C4-2B (cell line): ENCODE results near the gene RIT2.

Source experiments
- H3K27ac ChIP-seq: fragments of 450-650 bp; 2 replicates; pipeline ENCODE4 v1.5.1; 2017
- ZFX ChIP-seq: fragments of 450-650 bp; IDR thresholded peaks from 2 replicates; pipeline ENCODE4 v1.6.1; 2017
- TF ChIP-seq, protein P1 (sequence below): fragments of 450-650 bp; conservative IDR thresholded peaks from 2 replicates; pipeline ENCODE4 v1.5.1; 2017; ENCODE audit warnings: mild to moderate bottlenecking

Gene RIT2

DNA sequence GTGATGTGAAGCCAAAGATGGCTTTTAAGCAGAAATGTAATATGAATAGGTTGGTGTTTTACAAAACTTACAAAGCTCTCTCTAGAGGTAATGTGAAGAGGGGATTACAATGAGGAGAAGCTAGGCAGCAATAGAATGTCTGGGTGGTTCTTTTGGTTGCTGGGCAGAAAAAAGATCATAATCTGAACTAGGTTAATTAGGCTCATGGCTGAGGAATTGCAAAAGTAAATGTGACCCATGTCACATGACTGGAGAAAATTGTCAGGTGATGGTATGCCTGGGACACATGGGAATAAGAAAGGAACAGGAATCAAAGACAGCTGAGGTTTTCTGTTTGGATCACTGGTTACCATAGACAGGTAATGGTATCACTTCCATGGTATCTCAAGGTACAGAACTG, 7.5 kb upstream of the RIT2 start:
- TF ChIP-seq, protein P1, sequence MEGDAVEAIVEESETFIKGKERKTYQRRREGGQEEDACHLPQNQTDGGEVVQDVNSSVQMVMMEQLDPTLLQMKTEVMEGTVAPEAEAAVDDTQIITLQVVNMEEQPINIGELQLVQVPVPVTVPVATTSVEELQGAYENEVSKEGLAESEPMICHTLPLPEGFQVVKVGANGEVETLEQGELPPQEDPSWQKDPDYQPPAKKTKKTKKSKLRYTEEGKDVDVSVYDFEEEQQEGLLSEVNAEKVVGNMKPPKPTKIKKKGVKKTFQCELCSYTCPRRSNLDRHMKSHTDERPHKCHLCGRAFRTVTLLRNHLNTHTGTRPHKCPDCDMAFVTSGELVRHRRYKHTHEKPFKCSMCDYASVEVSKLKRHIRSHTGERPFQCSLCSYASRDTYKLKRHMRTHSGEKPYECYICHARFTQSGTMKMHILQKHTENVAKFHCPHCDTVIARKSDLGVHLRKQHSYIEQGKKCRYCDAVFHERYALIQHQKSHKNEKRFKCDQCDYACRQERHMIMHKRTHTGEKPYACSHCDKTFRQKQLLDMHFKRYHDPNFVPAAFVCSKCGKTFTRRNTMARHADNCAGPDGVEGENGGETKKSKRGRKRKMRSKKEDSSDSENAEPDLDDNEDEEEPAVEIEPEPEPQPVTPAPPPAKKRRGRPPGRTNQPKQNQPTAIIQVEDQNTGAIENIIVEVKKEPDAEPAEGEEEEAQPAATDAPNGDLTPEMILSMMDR = no peak
- TF ChIP-seq ZFX = no peak

GRCh38 chr18:43116699-43117294, 1.3 kb upstream of the RIT2 start:
- no peak overlapping the region for H3K27ac ChIP-seq
- TF ChIP-seq, protein P1 = no peak
- no peak for TF ChIP-seq ZFX

More for the DNA sequence above, 7.5 kb upstream of the RIT2 start:
- H3K27ac ChIP-seq = no peak overlapping the region

DNA sequence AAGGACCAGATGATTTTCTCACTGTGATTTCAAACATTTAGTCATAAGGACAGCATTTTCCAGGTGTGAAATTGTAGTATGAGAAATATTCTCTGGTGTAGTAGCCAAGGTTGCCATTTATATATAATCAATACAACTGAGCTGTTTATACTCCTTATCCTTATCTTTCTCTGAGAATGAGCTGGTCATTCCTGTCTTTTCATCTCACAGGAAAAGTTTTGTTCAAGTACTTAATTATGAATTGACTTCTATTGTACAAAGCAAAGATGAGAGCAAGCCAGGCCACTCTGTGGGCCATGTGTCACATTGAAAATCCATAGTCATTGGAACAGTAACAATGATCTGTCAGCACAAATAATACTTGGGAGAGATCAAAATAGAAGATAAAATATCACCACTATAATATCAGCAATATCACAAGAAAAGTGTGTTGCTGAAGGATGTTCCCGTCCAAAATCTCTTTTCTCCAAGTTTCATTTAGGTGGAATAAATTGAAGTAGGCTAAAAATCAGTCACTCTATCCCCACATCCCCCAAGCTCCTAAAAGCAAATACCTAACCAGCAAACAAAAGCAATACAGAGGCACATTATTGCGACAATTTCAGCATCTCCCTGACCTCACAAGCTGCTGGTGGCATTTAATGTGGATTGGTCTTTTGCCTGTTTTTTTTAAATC, 2.1 kb downstream of the RIT2 start:
- TF ChIP-seq, protein P1 = no peak
- TF ChIP-seq ZFX = no peak
- H3K27ac ChIP-seq = no peak overlapping the region

GRCh38 chr18:43108882-43109281, 6.6 kb downstream of the RIT2 start:
- TF ChIP-seq ZFX = no peak
- TF ChIP-seq, protein P1 = no peak
- no peak overlapping the region for H3K27ac ChIP-seq

DNA sequence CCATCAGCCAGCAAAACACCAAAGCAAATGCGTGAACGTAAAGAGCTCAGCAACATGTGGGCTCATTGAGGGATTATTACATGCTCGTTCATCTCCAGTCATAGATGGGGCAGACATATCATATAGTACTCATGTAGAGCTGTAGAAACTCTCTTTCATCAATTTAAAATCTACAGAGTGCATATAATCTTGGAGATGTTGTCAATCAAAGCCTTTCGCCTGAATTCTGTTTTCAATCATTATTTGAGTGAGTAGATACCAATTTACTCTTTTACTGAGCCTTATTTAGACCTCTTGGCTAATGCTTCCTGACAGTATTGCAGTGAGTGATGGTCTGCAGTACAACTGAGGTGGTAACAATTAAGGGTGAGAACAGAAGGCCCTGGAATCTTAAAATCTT, 7.0 kb downstream of the RIT2 start:
- TF ChIP-seq, protein P1 = no peak
- no peak for TF ChIP-seq ZFX
- H3K27ac ChIP-seq = no peak overlapping the region

- TF ChIP-seq ZFX = no peak
- TF ChIP-seq, protein P1 = no peak
- no peak overlapping the region for H3K27ac ChIP-seq
Measured at GRCh38 chr18:43093646-43094045, 21.8 kb downstream of the RIT2 start.

DNA sequence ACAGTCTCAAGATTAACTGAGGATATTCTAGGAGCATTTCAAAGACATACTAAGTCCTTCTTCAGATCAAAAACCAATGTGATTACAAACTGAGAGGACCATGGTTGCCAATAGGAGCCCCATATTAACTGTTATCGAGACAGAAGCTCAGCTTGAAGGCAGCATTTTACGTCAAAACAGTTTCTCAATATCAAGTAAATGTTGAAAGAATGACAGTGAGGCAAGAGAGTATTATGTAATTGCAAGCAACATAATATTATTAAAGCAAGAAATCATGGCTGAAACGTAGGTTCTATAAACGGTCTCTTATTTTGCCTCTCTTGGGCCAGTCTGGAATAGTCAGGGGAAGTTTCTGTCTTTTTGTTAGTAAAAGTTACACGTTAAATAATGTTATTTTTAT, 22.9 kb downstream of the RIT2 start:
- H3K27ac ChIP-seq = no peak overlapping the region
- TF ChIP-seq ZFX = no peak

- no peak overlapping the region for H3K27ac ChIP-seq
- no peak for TF ChIP-seq ZFX
- TF ChIP-seq, protein P1 = no peak
Measured at GRCh38 chr18:43081396-43081795, 34.1 kb downstream of the RIT2 start.
